Measurements from ENCODE around the gene CLEC18C. TPM values are rescaled to one million over a fixed set of nuclear protein-coding genes. Genes with fewer than 3 reads are reported as not detected.
"Not testable (repeated sequence)": the region's sequence is repeated elsewhere in the genome, so short reads cannot be mapped to it uniquely, and the experiment has no call there.

Gene CLEC18C
- not detected for polyA plus RNA-seq (2013, experiment 1 of 2)
- 0.03 TPM for polyA plus RNA-seq (2013, experiment 2 of 2)

- not testable (repeated sequence) for H3K23ac ChIP-seq (ENCODE audit: low read length in 2 of 2); H3K4ac ChIP-seq (ENCODE audit: low read depth in 1 of 2, low read length in 2 of 2); H2AK5ac ChIP-seq (ENCODE audit: low read length, severe bottlenecking); H3K4me2 ChIP-seq (ENCODE audit: low read length, poor library complexity, severe bottlenecking); H3K9me3 ChIP-seq (ENCODE audit: control insufficient read depth, low read length); H2BK12ac ChIP-seq (ENCODE audit: low read length in 2 of 2); H3K79me1 ChIP-seq (replicated peaks; ENCODE audit: low read length, poor library complexity, severe bottlenecking); H2BK120ac ChIP-seq (ENCODE audit: low read depth, low read length); H3K18ac ChIP-seq (ENCODE audit: low read depth in 1 of 2, low read length in 2 of 2); H2AFZ ChIP-seq (ENCODE audit: low read depth, low read length); H3K9ac ChIP-seq (ENCODE audit: low read length); H4K91ac ChIP-seq (ENCODE audit: low read length); H2BK5ac ChIP-seq (ENCODE audit: low read depth, low read length, poor library complexity, severe bottlenecking); DNase-seq; H3K4me1 ChIP-seq (ENCODE audit: control insufficient read depth, insufficient read depth, low read depth, low read length); H4K8ac ChIP-seq (ENCODE audit: low read length); H3K14ac ChIP-seq (ENCODE audit: low read length in 2 of 2); H2BK15ac ChIP-seq (ENCODE audit: low read depth, poor library complexity, severe bottlenecking); H3K36me3 ChIP-seq (ENCODE audit: control insufficient read depth in 1 of 2, insufficient read depth in 2 of 2, low read depth in 1 of 2, low read length in 2 of 2); H3K27me3 ChIP-seq (ENCODE audit: control insufficient read depth in 1 of 2, insufficient read depth in 1 of 2, low read length in 2 of 2); H3K4me3 ChIP-seq (ENCODE audit: insufficient read depth in 1 of 2, low read depth in 1 of 2, low read length in 2 of 2); H3K27ac ChIP-seq (ENCODE audit: low read length, poor library complexity, severe bottlenecking)
- 89% methylated on average over 5 of the region's 21 CpGs for WGBS
Observed at GRCh38 chr16:70173212-70173837, at the start of gene CLEC18C. Gene CLEC18C, plus strand, starts transcription at chr16:70173787. Its CDS starts 492 bp downstream, at chr16:70174279.

- not testable (repeated sequence) for H2AFZ ChIP-seq (ENCODE audit: low read depth, low read length); H3K4ac ChIP-seq (ENCODE audit: low read depth in 1 of 2, low read length in 2 of 2); DNase-seq; H3K9ac ChIP-seq (ENCODE audit: low read length); H3K27ac ChIP-seq (ENCODE audit: low read length, poor library complexity, severe bottlenecking); H2BK120ac ChIP-seq (ENCODE audit: low read depth, low read length); H3K4me3 ChIP-seq (ENCODE audit: insufficient read depth in 1 of 2, low read depth in 1 of 2, low read length in 2 of 2); H3K9me3 ChIP-seq (ENCODE audit: control insufficient read depth, low read length); H2BK5ac ChIP-seq (ENCODE audit: low read depth, low read length, poor library complexity, severe bottlenecking); H3K4me1 ChIP-seq (ENCODE audit: control insufficient read depth, insufficient read depth, low read depth, low read length); H3K14ac ChIP-seq (ENCODE audit: low read length in 2 of 2); H3K27me3 ChIP-seq (ENCODE audit: control insufficient read depth in 1 of 2, insufficient read depth in 1 of 2, low read length in 2 of 2); H2AK5ac ChIP-seq (ENCODE audit: low read length, severe bottlenecking); H4K8ac ChIP-seq (ENCODE audit: low read length); H3K18ac ChIP-seq (ENCODE audit: low read depth in 1 of 2, low read length in 2 of 2); H3K23ac ChIP-seq (ENCODE audit: low read length in 2 of 2); H3K4me2 ChIP-seq (ENCODE audit: low read length, poor library complexity, severe bottlenecking); H4K91ac ChIP-seq (ENCODE audit: low read length); H2BK12ac ChIP-seq (ENCODE audit: low read length in 2 of 2); H2BK15ac ChIP-seq (ENCODE audit: low read depth, poor library complexity, severe bottlenecking)
- peaks cover 12% of the 10 kb centered on the region for H3K79me1 ChIP-seq (replicated peaks; ENCODE audit: low read length, poor library complexity, severe bottlenecking)
- peaks cover 38 to 57% of the 10 kb centered on the region in 2 experiments for H3K36me3 ChIP-seq (ENCODE audit: control insufficient read depth in 1 of 2, insufficient read depth in 2 of 2, low read depth in 1 of 2, low read length in 2 of 2)
- WGBS, result 94% methylated on average over 14 of the region's 14 CpGs
Observed at GRCh38 chr16:70123822-70124221, 49.8 kb upstream of the CLEC18C start.

DNA sequence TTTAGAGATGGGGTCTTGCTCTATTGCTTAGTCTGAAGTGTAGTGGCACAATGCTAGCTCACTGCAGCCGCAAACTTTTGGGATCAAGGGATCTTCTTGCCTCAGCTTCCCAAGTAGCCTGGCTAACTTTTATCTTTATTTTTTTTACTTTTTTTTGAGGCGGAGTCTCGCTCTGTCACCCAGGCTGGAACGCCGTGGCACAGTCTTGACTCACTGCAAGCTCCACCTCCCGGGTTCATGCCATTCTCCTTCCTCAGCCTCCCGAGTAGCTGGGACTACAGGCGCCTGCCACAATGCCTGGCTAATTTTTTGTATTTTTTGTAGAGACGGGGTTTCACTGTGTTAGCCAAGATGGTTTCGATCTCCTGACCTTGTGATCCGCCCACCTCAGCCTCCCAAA lies 47.4 kb upstream of the CLEC18C start:
- not testable (repeated sequence) for H3K4ac ChIP-seq (ENCODE audit: low read depth in 1 of 2, low read length in 2 of 2); H3K4me2 ChIP-seq (ENCODE audit: low read length, poor library complexity, severe bottlenecking); H2AFZ ChIP-seq (ENCODE audit: low read depth, low read length); H3K9me3 ChIP-seq (ENCODE audit: control insufficient read depth, low read length); H3K14ac ChIP-seq (ENCODE audit: low read length in 2 of 2); H3K27ac ChIP-seq (ENCODE audit: low read length, poor library complexity, severe bottlenecking); H3K23ac ChIP-seq (ENCODE audit: low read length in 2 of 2); H3K79me1 ChIP-seq (replicated peaks; ENCODE audit: low read length, poor library complexity, severe bottlenecking); DNase-seq; H3K4me1 ChIP-seq (ENCODE audit: control insufficient read depth, insufficient read depth, low read depth, low read length); H2BK15ac ChIP-seq (ENCODE audit: low read depth, poor library complexity, severe bottlenecking); H3K9ac ChIP-seq (ENCODE audit: low read length); H3K27me3 ChIP-seq (ENCODE audit: control insufficient read depth in 1 of 2, insufficient read depth in 1 of 2, low read length in 2 of 2); H2BK12ac ChIP-seq (ENCODE audit: low read length in 2 of 2); H4K91ac ChIP-seq (ENCODE audit: low read length); H3K18ac ChIP-seq (ENCODE audit: low read depth in 1 of 2, low read length in 2 of 2); H2AK5ac ChIP-seq (ENCODE audit: low read length, severe bottlenecking); H2BK5ac ChIP-seq (ENCODE audit: low read depth, low read length, poor library complexity, severe bottlenecking); H2BK120ac ChIP-seq (ENCODE audit: low read depth, low read length); H3K4me3 ChIP-seq (ENCODE audit: insufficient read depth in 1 of 2, low read depth in 1 of 2, low read length in 2 of 2); H4K8ac ChIP-seq (ENCODE audit: low read length)
- H3K36me3 ChIP-seq (ENCODE audit: control insufficient read depth in 1 of 2, insufficient read depth in 2 of 2, low read depth in 1 of 2, low read length in 2 of 2), result peaks cover 43 to 71% of the 10 kb centered on the region in 2 experiments
- 97% methylated on average over 11 of the region's 11 CpGs for whole genome bisulfite sequencing

- H3K14ac ChIP-seq (ENCODE audit: low read length in 2 of 2); H4K91ac ChIP-seq (ENCODE audit: low read length); H3K4me1 ChIP-seq (ENCODE audit: control insufficient read depth, insufficient read depth, low read depth, low read length); H2AK5ac ChIP-seq (ENCODE audit: low read length, severe bottlenecking); H2AFZ ChIP-seq (ENCODE audit: low read depth, low read length); DNase-seq; H3K4ac ChIP-seq (ENCODE audit: low read depth in 1 of 2, low read length in 2 of 2); H3K9ac ChIP-seq (ENCODE audit: low read length); H2BK12ac ChIP-seq (ENCODE audit: low read length in 2 of 2); H3K4me2 ChIP-seq (ENCODE audit: low read length, poor library complexity, severe bottlenecking); H3K27ac ChIP-seq (ENCODE audit: low read length, poor library complexity, severe bottlenecking); H2BK120ac ChIP-seq (ENCODE audit: low read depth, low read length); H3K23ac ChIP-seq (ENCODE audit: low read length in 2 of 2); H3K4me3 ChIP-seq (ENCODE audit: insufficient read depth in 1 of 2, low read depth in 1 of 2, low read length in 2 of 2); H3K9me3 ChIP-seq (ENCODE audit: control insufficient read depth, low read length); H3K18ac ChIP-seq (ENCODE audit: low read depth in 1 of 2, low read length in 2 of 2); H3K27me3 ChIP-seq (ENCODE audit: control insufficient read depth in 1 of 2, insufficient read depth in 1 of 2, low read length in 2 of 2); H3K79me1 ChIP-seq (replicated peaks; ENCODE audit: low read length, poor library complexity, severe bottlenecking); H2BK15ac ChIP-seq (ENCODE audit: low read depth, poor library complexity, severe bottlenecking); H2BK5ac ChIP-seq (ENCODE audit: low read depth, low read length, poor library complexity, severe bottlenecking); H4K8ac ChIP-seq (ENCODE audit: low read length): not testable (repeated sequence)
- H3K36me3 ChIP-seq (ENCODE audit: control insufficient read depth in 1 of 2, insufficient read depth in 2 of 2, low read depth in 1 of 2, low read length in 2 of 2), result peaks cover 38 to 69% of the 10 kb centered on the region in 2 experiments
- 92% methylated on average over 5 of the region's 5 CpGs for WGBS
Observed at GRCh38 chr16:70127706-70128105, 45.9 kb upstream of the CLEC18C start.

Measured in mesenchymal stem cell (in vitro differentiated cells and primary cell).